ENCODE data around the gene TBC1D7.

Gene TBC1D7

GRCh38 chr6:13360671-13361540 lies 32.6 kb upstream of the TBC1D7 start:
- DNase-seq (ENCODE audit: extremely low spot score) = no peak
- POLR2A ChIA-PET = interaction anchor here (1.0 kb wide), 1 partner anchor 33 kb away, joined by 3 read pairs; the partner anchor contains the start of gene TBC1D7
- CTCF ChIA-PET = interaction anchor here (0.6 kb wide), 1 partner anchor 30 kb away, joined by 8 read pairs; no protein-coding TSS in a partner anchor
- TF ChIP-seq CTBP1 (IDR thresholded peaks at IDR 0.05; ENCODE audit: borderline replicate concordance) (no peak), ARNT (IDR thresholded peaks at IDR 0.05) (no peak), HDGF (IDR thresholded peaks at IDR 0.05; ENCODE audit: borderline replicate concordance) (no peak), ZNF384 (IDR thresholded peaks at IDR 0.05) (no peak), FOXK2 (IDR thresholded peaks at IDR 0.05) (no peak), TARDBP (IDR thresholded peaks at IDR 0.05) (no peak), ELF4 (IDR thresholded peaks at IDR 0.05) (no peak), FOXM1 (IDR thresholded peaks at IDR 0.05; ENCODE audit: borderline replicate concordance) (no peak), NFRKB (IDR thresholded peaks at IDR 0.05) (no peak), SP1 (IDR thresholded peaks at IDR 0.05) (no peak), BHLHE40 (IDR thresholded peaks at IDR 0.05; ENCODE audit: borderline replicate concordance) (no peak), L3MBTL2 (conservative IDR thresholded peaks at IDR 0.05) (no peak), SUZ12 (IDR thresholded peaks at IDR 0.05) (no peak), LEF1 (IDR thresholded peaks at IDR 0.05; ENCODE audit: borderline replicate concordance) (no peak), PKNOX1 (IDR thresholded peaks at IDR 0.05) (no peak), FOXA1 (IDR thresholded peaks at IDR 0.05) (no peak)

GRCh38 chr6:13359287-13359686 lies 30.9 kb upstream of the TBC1D7 start:
- ChIA-PET CTCF (no interaction called here), POLR2A (no interaction called here)
- TF ChIP-seq FOXK2 (IDR thresholded peaks at IDR 0.05) = no peak
- TF ChIP-seq ARNT (IDR thresholded peaks at IDR 0.05) = no peak
- no peak for TF ChIP-seq NFRKB (IDR thresholded peaks at IDR 0.05)
- no peak for TF ChIP-seq CTBP1 (IDR thresholded peaks at IDR 0.05; ENCODE audit: borderline replicate concordance)
- TF ChIP-seq L3MBTL2 (conservative IDR thresholded peaks at IDR 0.05) = no peak
- TF ChIP-seq BHLHE40 (IDR thresholded peaks at IDR 0.05; ENCODE audit: borderline replicate concordance) = no peak
- no peak for TF ChIP-seq TARDBP (IDR thresholded peaks at IDR 0.05)
- TF ChIP-seq HDGF (IDR thresholded peaks at IDR 0.05; ENCODE audit: borderline replicate concordance) = no peak
- no peak for TF ChIP-seq FOXA1 (IDR thresholded peaks at IDR 0.05)
- TF ChIP-seq LEF1 (IDR thresholded peaks at IDR 0.05; ENCODE audit: borderline replicate concordance) = no peak
- TF ChIP-seq SP1 (IDR thresholded peaks at IDR 0.05) = no peak
- TF ChIP-seq FOXM1 (IDR thresholded peaks at IDR 0.05; ENCODE audit: borderline replicate concordance) = no peak

GRCh38 chr6:13358511-13358910 lies 30.2 kb upstream of the TBC1D7 start:
- ChIA-PET CTCF (no interaction called here), POLR2A (no interaction called here)
- TF ChIP-seq ZNF384 (IDR thresholded peaks at IDR 0.05) (no peak), FOXM1 (IDR thresholded peaks at IDR 0.05; ENCODE audit: borderline replicate concordance) (no peak), ARNT (IDR thresholded peaks at IDR 0.05) (no peak), LEF1 (IDR thresholded peaks at IDR 0.05; ENCODE audit: borderline replicate concordance) (no peak), NFRKB (IDR thresholded peaks at IDR 0.05) (no peak), SUZ12 (IDR thresholded peaks at IDR 0.05) (no peak), FOXK2 (IDR thresholded peaks at IDR 0.05) (no peak)
- no peak for DNase-seq (ENCODE audit: extremely low spot score)

More at GRCh38 chr6:13359287-13359686, 30.9 kb upstream of the TBC1D7 start:
- DNase-seq (ENCODE audit: extremely low spot score) = no peak

- TF ChIP-seq CTBP1 (IDR thresholded peaks at IDR 0.05; ENCODE audit: borderline replicate concordance) = no peak
- no peak for TF ChIP-seq SUZ12 (IDR thresholded peaks at IDR 0.05)
- TF ChIP-seq ZNF384 (IDR thresholded peaks at IDR 0.05) = no peak
- no peak for TF ChIP-seq HDGF (IDR thresholded peaks at IDR 0.05; ENCODE audit: borderline replicate concordance)
- no peak for TF ChIP-seq ARNT (IDR thresholded peaks at IDR 0.05)
- no peak for TF ChIP-seq L3MBTL2 (conservative IDR thresholded peaks at IDR 0.05)
- no peak for TF ChIP-seq TARDBP (IDR thresholded peaks at IDR 0.05)
- no peak for TF ChIP-seq FOXK2 (IDR thresholded peaks at IDR 0.05)
- no peak for TF ChIP-seq FOXA1 (IDR thresholded peaks at IDR 0.05)
- no peak for TF ChIP-seq PKNOX1 (IDR thresholded peaks at IDR 0.05)
- TF ChIP-seq FOXM1 (IDR thresholded peaks at IDR 0.05; ENCODE audit: borderline replicate concordance) = no peak
- TF ChIP-seq ELF4 (IDR thresholded peaks at IDR 0.05) = no peak
- TF ChIP-seq LEF1 (IDR thresholded peaks at IDR 0.05; ENCODE audit: borderline replicate concordance) = no peak
- TF ChIP-seq SP1 (IDR thresholded peaks at IDR 0.05) = no peak
- TF ChIP-seq BHLHE40 (IDR thresholded peaks at IDR 0.05; ENCODE audit: borderline replicate concordance) = no peak
- ChIA-PET POLR2A (interaction anchor here (0.9 kb wide), 1 partner anchor 30 kb away, joined by 3 read pairs; the partner anchor contains the start of gene TBC1D7), CTCF (interaction anchor here (0.7 kb wide), 1 partner anchor 1460 kb away, joined by 3 read pairs; no protein-coding TSS in a partner anchor)
- no peak for DNase-seq (ENCODE audit: extremely low spot score)
Observed at GRCh38 chr6:13357551-13358075, 29.3 kb upstream of the TBC1D7 start.

- CTCF ChIA-PET = no interaction called here
- TF ChIP-seq ZNF384 (IDR thresholded peaks at IDR 0.05) (no peak), FOXK2 (IDR thresholded peaks at IDR 0.05) (no peak)
Observed at GRCh38 chr6:13355999-13356785, 27.9 kb upstream of the TBC1D7 start.

More at GRCh38 chr6:13355999-13356785, 27.9 kb upstream of the TBC1D7 start:
- DNase-seq (ENCODE audit: extremely low spot score) = no peak
- POLR2A ChIA-PET = no interaction called here
